ENCODE results near the gene MMD. TPM values are rescaled to one million over a fixed set of nuclear protein-coding genes. Genes with fewer than 3 reads are reported as not detected.
A peak's percentile ranks its signal among the peaks of the same experiment; 100 is the strongest.

The MMD gene
- total and polyA plus RNA-seq, 2 of the 13 experiments (the other 11 are each of a cell fraction or from before 2014, with no cell fraction given): 121 to 225 TPM

GRCh38 chr17:55434721-55435120 lies 13.1 kb upstream of the MMD start:
- H4K20me1 ChIP-seq (ENCODE audit: insufficient read depth, low read length): no peaks in the 10 kb centered on the region
- H3K4me3 ChIP-seq (replicated peaks in 1 of 3; ENCODE audit: insufficient read depth in 1 of 3, low read depth in 2 of 3, low read length in 3 of 3): no peak overlapping the region
- intact Hi-C loops (cut with micrococcal nuclease; ENCODE audit: unreplicated experiment) (loop anchor here (5.0 kb wide), 1 partner anchor 147 kb away; no protein-coding TSS in a partner anchor), in situ Hi-C loops (cut with HindIII; ENCODE audit: extremely low pct_ligation_motif_present, low pct_unique_long_range_greater_than_20kb) (no loop called here)
- FAIRE-seq: no peak
- ATAC-seq: no peak
- H3K27ac ChIP-seq (ENCODE audit: extremely low read length, insufficient read depth, low read length): peak overlapping the region; percentile 92
- no peak overlapping the region for H3K4me2 ChIP-seq (ENCODE audit: low read depth, low read length)
- peaks cover 81% of the 10 kb centered on the region for H3K4me1 ChIP-seq (ENCODE audit: insufficient read depth, low read length)
- WGBS (ENCODE audit: low lambda C conversion rate): 78% methylated on average over 1 of the region's 1 CpG
- no TSS peak for BruUV-seq (replicated peaks)
- H3K9ac ChIP-seq (ENCODE audit: insufficient read depth, low read depth, low read length): no peak overlapping the region
- ChIA-PET POLR2A (interaction anchor here (1.5 to 5.2 kb wide), 6 partner anchors 9 to 86 kb away, joined by 3 to 136 read pairs (median 24); partner anchors contain the start of gene MMD), CTCF (ENCODE audit: low intra/inter-chr PET ratio, low total read pairs) (no interaction called here)
- no peaks in the 10 kb centered on the region for H3K79me2 ChIP-seq (ENCODE audit: insufficient read depth, low read length)
- H2AFZ ChIP-seq (ENCODE audit: low read length): no peak overlapping the region
- no peaks in the 10 kb centered on the region for H3K9me3 ChIP-seq (ENCODE audit: low read length)
- DNase-seq (ENCODE audit: low spot score): no peak
- TF ChIP-seq, protein P1, sequence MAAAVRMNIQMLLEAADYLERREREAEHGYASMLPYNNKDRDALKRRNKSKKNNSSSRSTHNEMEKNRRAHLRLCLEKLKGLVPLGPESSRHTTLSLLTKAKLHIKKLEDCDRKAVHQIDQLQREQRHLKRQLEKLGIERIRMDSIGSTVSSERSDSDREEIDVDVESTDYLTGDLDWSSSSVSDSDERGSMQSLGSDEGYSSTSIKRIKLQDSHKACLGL (CRISPR knock-in tag; IDR thresholded peaks at IDR 0.05): no peak
- 0 out of 2 replicates have a peak, but pooled peaks have one; percentile 1 for TF ChIP-seq ZMYM2 (CRISPR knock-in tag; IDR thresholded peaks at IDR 0.05)
- no peaks in the 10 kb centered on the region for H3K27me3 ChIP-seq (ENCODE audit: control insufficient read depth in 1 of 2, insufficient read depth in 2 of 2, low read length in 2 of 2)
- H3K36me3 ChIP-seq (replicated peaks in 1 of 2; ENCODE audit: control insufficient read depth in 1 of 2, insufficient read depth in 2 of 2, low read length in 2 of 2): no peaks in the 10 kb centered on the region

GRCh38 chr17:55433629-55434422 lies 12.2 kb upstream of the MMD start:
- Histone ChIP-seq H3K4me3 (replicated peaks in 1 of 3; ENCODE audit: insufficient read depth in 1 of 3, low read depth in 2 of 3, low read length in 3 of 3) (peak overlapping the region in 2 of 3 experiments; percentile 6 to 44; a peak in 2 of 6 replicates), H3K4me1 (ENCODE audit: insufficient read depth, low read length) (peaks cover 80% of the 10 kb centered on the region), H3K9ac (ENCODE audit: insufficient read depth, low read depth, low read length) (peak overlapping the region; percentile 73), H4K20me1 (ENCODE audit: insufficient read depth, low read length) (no peaks in the 10 kb centered on the region), H2AFZ (ENCODE audit: low read length) (no peak overlapping the region), H3K36me3 (replicated peaks in 1 of 2; ENCODE audit: control insufficient read depth in 1 of 2, insufficient read depth in 2 of 2, low read length in 2 of 2) (no peaks in the 10 kb centered on the region), H3K79me2 (ENCODE audit: insufficient read depth, low read length) (no peaks in the 10 kb centered on the region), H3K27ac (ENCODE audit: extremely low read length, insufficient read depth, low read length) (peak overlapping the region; percentile 92), H3K4me2 (ENCODE audit: low read depth, low read length) (peak overlapping the region; percentile 71), H3K9me3 (ENCODE audit: low read length) (no peaks in the 10 kb centered on the region), H3K27me3 (ENCODE audit: control insufficient read depth in 1 of 2, insufficient read depth in 2 of 2, low read length in 2 of 2) (no peaks in the 10 kb centered on the region)
- ChIA-PET CTCF (ENCODE audit: low intra/inter-chr PET ratio, low total read pairs) (interaction anchor here (1.1 kb wide), 1 partner anchor 26 kb away, joined by 3 read pairs; no protein-coding TSS in a partner anchor), POLR2A (interaction anchor here (0.7 to 5.2 kb wide), 21 partner anchors 10 to 467 kb away, joined by 3 to 136 read pairs (median 5); partner anchors contain the start of genes MMD, PCTP and SMIM36)
- in situ Hi-C loops (cut with HindIII; ENCODE audit: extremely low pct_ligation_motif_present, low pct_unique_long_range_greater_than_20kb) (no loop called here), intact Hi-C loops (cut with micrococcal nuclease; ENCODE audit: unreplicated experiment) (loop anchor here (1.0 to 5.0 kb wide), 4 partner anchors 12 to 147 kb away; no protein-coding TSS in a partner anchor)
- FAIRE-seq (peak; percentile 74), ATAC-seq (peak; percentile 89), DNase-seq (ENCODE audit: low spot score) (peak; percentile 99)
- WGBS (ENCODE audit: low lambda C conversion rate): 25% methylated on average over 7 of the region's 7 CpGs
- TSS peak; percentile 96 for BruUV-seq (replicated peaks)
- TF ChIP-seq MTA1 (CRISPR knock-in tag; IDR thresholded peaks at IDR 0.05; ENCODE audit: borderline replicate concordance): no peak; the same call in 1 of the 2 replicates
- peak; percentile 60 for TF ChIP-seq RARA (CRISPR knock-in tag; IDR thresholded peaks at IDR 0.05)
- TF ChIP-seq, protein P2, sequence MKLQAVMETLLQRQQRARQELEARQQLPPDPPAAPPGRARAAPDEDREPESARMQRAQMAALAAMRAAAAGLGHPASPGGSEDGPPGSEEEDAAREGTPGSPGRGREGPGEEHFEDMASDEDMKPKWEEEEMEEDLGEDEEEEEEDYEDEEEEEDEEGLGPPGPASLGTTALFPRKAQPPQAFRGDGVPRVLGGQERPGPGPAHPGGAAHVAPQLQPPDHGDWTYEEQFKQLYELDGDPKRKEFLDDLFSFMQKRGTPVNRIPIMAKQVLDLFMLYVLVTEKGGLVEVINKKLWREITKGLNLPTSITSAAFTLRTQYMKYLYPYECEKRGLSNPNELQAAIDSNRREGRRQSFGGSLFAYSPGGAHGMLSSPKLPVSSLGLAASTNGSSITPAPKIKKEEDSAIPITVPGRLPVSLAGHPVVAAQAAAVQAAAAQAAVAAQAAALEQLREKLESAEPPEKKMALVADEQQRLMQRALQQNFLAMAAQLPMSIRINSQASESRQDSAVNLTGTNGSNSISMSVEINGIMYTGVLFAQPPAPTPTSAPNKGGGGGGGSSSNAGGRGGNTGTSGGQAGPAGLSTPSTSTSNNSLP (IDR thresholded peaks at IDR 0.05; ENCODE audit: low read depth, low read length): peak; percentile 100
- no peak for TF ChIP-seq GABPB1 (CRISPR knock-in tag; IDR thresholded peaks at IDR 0.05)
- TF ChIP-seq HIVEP1 (CRISPR knock-in tag; IDR thresholded peaks at IDR 0.05): no peak
- TF ChIP-seq KLF13 (CRISPR knock-in tag; IDR thresholded peaks at IDR 0.05): no peak
- TF ChIP-seq, protein P3, sequence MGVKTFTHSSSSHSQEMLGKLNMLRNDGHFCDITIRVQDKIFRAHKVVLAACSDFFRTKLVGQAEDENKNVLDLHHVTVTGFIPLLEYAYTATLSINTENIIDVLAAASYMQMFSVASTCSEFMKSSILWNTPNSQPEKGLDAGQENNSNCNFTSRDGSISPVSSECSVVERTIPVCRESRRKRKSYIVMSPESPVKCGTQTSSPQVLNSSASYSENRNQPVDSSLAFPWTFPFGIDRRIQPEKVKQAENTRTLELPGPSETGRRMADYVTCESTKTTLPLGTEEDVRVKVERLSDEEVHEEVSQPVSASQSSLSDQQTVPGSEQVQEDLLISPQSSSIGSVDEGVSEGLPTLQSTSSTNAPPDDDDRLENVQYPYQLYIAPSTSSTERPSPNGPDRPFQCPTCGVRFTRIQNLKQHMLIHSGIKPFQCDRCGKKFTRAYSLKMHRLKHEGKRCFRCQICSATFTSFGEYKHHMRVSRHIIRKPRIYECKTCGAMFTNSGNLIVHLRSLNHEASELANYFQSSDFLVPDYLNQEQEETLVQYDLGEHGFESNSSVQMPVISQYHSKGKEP (CRISPR knock-in tag; IDR thresholded peaks at IDR 0.05): no peak
- TF ChIP-seq PHB2 (IDR thresholded peaks at IDR 0.05; ENCODE audit: partially characterized antibody): no peak
- TF ChIP-seq, protein P4, sequence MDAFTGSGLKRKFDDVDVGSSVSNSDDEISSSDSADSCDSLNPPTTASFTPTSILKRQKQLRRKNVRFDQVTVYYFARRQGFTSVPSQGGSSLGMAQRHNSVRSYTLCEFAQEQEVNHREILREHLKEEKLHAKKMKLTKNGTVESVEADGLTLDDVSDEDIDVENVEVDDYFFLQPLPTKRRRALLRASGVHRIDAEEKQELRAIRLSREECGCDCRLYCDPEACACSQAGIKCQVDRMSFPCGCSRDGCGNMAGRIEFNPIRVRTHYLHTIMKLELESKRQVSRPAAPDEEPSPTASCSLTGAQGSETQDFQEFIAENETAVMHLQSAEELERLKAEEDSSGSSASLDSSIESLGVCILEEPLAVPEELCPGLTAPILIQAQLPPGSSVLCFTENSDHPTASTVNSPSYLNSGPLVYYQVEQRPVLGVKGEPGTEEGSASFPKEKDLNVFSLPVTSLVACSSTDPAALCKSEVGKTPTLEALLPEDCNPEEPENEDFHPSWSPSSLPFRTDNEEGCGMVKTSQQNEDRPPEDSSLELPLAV (CRISPR knock-in tag; conservative IDR thresholded peaks at IDR 0.05; ENCODE audit: low read depth): no peak
